ENCODE data around the gene SWI5. TPM values are rescaled to one million over a fixed set of nuclear protein-coding genes. Genes with fewer than 3 reads are reported as not detected.

SWI5 gene
- total and polyA plus RNA-seq, 9 of the 15 experiments (the other 6 are each of a cell fraction or from before 2014, with no cell fraction given) = 62.8 to 133 (median 95.9) TPM

DNA sequence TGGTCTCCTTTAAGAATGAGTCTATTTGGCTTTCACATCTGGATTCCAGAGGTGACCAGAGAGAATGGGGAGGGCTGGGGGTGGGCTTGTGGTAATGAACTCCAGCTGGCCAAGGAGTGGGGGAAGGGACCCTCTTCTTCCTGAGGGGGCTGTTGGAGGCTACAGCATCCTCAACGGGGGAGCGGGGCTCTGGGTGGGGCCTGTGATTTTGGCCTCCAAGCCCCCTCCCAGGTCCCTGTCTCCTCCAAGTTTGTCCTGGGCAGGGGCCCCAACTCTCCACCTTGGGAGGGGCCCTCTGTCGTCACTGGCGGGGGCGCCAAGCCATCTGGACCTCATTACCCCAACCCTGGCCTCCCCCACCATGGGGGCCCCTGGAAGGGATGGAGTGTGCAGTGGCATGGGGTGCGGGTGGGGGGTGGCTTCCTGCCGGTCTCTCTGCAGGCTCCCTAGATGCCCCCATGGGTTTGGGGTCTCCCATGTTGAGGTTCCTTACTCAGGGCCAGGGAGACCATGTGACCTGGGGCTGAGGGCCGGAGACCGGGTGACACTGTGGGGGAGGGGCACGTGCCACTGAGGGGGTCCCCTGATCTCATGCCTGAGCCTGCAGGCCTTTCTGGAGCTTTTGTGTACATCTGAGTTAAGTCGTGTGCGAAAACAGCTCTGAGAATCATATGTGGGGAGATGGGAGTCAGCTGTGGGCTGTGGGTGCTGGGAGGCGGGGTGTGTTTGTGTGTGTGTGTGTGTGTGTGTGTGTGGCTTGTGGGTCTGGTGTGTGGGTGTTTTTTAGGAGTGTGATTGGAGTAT is 32.7 kb upstream of the SWI5 start (continued):
- TF ChIP-seq, protein P1, sequence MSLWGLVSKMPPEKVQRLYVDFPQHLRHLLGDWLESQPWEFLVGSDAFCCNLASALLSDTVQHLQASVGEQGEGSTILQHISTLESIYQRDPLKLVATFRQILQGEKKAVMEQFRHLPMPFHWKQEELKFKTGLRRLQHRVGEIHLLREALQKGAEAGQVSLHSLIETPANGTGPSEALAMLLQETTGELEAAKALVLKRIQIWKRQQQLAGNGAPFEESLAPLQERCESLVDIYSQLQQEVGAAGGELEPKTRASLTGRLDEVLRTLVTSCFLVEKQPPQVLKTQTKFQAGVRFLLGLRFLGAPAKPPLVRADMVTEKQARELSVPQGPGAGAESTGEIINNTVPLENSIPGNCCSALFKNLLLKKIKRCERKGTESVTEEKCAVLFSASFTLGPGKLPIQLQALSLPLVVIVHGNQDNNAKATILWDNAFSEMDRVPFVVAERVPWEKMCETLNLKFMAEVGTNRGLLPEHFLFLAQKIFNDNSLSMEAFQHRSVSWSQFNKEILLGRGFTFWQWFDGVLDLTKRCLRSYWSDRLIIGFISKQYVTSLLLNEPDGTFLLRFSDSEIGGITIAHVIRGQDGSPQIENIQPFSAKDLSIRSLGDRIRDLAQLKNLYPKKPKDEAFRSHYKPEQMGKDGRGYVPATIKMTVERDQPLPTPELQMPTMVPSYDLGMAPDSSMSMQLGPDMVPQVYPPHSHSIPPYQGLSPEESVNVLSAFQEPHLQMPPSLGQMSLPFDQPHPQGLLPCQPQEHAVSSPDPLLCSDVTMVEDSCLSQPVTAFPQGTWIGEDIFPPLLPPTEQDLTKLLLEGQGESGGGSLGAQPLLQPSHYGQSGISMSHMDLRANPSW (CRISPR knock-in tag; IDR thresholded peaks at IDR 0.05) = no peak
- TF ChIP-seq ZNF785 (CRISPR knock-in tag; IDR thresholded peaks at IDR 0.05) = no peak
- no peak for TF ChIP-seq TAF9B (IDR thresholded peaks at IDR 0.05; ENCODE audit: partially characterized antibody)
- TF ChIP-seq, protein P2, sequence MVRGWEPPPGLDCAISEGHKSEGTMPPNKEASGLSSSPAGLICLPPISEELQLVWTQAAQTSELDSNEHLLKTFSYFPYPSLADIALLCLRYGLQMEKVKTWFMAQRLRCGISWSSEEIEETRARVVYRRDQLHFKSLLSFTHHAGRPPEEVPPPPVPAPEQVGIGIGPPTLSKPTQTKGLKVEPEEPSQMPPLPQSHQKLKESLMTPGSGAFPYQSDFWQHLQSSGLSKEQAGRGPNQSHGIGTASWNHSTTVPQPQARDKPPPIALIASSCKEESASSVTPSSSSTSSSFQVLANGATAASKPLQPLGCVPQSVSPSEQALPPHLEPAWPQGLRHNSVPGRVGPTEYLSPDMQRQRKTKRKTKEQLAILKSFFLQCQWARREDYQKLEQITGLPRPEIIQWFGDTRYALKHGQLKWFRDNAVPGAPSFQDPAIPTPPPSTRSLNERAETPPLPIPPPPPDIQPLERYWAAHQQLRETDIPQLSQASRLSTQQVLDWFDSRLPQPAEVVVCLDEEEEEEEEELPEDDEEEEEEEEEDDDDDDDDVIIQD (CRISPR knock-in tag; IDR thresholded peaks at IDR 0.05) = no peak
- no peak for TF ChIP-seq NCOA2 (IDR thresholded peaks at IDR 0.05; ENCODE audit: partially characterized antibody in 2 of 2)
- TF ChIP-seq RNF2 (IDR thresholded peaks at IDR 0.05) = no peak
- TF ChIP-seq, protein P3, sequence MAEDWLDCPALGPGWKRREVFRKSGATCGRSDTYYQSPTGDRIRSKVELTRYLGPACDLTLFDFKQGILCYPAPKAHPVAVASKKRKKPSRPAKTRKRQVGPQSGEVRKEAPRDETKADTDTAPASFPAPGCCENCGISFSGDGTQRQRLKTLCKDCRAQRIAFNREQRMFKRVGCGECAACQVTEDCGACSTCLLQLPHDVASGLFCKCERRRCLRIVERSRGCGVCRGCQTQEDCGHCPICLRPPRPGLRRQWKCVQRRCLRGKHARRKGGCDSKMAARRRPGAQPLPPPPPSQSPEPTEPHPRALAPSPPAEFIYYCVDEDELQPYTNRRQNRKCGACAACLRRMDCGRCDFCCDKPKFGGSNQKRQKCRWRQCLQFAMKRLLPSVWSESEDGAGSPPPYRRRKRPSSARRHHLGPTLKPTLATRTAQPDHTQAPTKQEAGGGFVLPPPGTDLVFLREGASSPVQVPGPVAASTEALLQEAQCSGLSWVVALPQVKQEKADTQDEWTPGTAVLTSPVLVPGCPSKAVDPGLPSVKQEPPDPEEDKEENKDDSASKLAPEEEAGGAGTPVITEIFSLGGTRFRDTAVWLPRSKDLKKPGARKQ (CRISPR knock-in tag; IDR thresholded peaks at IDR 0.05) = no peak
- TF ChIP-seq ESRRA (IDR thresholded peaks at IDR 0.05; ENCODE audit: borderline replicate concordance, low read depth) = no peak
- TF ChIP-seq HLTF (IDR thresholded peaks at IDR 0.05) = 0 out of 2 replicates have a peak, but pooled peaks have one; percentile 38
- TF ChIP-seq TRIM24 (IDR thresholded peaks at IDR 0.05) = 0 out of 4 replicates have a peak, but pooled peaks of 1 of the 2 experiments have one; percentile 21
- no peak for TF ChIP-seq MAFF (IDR thresholded peaks at IDR 0.05; ENCODE audit: low read length)
- no peak for TF ChIP-seq SUPT5H (IDR thresholded peaks at IDR 0.05)
- TF ChIP-seq, protein P4, sequence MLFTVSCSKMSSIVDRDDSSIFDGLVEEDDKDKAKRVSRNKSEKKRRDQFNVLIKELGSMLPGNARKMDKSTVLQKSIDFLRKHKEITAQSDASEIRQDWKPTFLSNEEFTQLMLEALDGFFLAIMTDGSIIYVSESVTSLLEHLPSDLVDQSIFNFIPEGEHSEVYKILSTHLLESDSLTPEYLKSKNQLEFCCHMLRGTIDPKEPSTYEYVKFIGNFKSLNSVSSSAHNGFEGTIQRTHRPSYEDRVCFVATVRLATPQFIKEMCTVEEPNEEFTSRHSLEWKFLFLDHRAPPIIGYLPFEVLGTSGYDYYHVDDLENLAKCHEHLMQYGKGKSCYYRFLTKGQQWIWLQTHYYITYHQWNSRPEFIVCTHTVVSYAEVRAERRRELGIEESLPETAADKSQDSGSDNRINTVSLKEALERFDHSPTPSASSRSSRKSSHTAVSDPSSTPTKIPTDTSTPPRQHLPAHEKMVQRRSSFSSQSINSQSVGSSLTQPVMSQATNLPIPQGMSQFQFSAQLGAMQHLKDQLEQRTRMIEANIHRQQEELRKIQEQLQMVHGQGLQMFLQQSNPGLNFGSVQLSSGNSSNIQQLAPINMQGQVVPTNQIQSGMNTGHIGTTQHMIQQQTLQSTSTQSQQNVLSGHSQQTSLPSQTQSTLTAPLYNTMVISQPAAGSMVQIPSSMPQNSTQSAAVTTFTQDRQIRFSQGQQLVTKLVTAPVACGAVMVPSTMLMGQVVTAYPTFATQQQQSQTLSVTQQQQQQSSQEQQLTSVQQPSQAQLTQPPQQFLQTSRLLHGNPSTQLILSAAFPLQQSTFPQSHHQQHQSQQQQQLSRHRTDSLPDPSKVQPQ (CRISPR knock-in tag; IDR thresholded peaks at IDR 0.05; ENCODE audit: borderline replicate concordance) = no peak
- TF ChIP-seq GATAD2A (IDR thresholded peaks at IDR 0.05) = no peak
- TF ChIP-seq ZNF175 (CRISPR knock-in tag; IDR thresholded peaks at IDR 0.05; ENCODE audit: low read depth) = no peak
- TF ChIP-seq ZFPM2 (CRISPR knock-in tag; IDR thresholded peaks at IDR 0.05) = no peak
- no peak for TF ChIP-seq ZNF57 (CRISPR knock-in tag; IDR thresholded peaks at IDR 0.05)
- TF ChIP-seq FOSL1 (tag; conservative IDR thresholded peaks at IDR 0.05) = no peak
- no peak for TF ChIP-seq HNRNPLL (IDR thresholded peaks at IDR 0.05; ENCODE audit: low read depth, low read length, poor library complexity, severe bottlenecking)
